ENCODE data around the gene CREBL2. TPM values are rescaled to one million over a fixed set of nuclear protein-coding genes. Genes with fewer than 3 reads are reported as not detected.

Gene CREBL2
- total RNA-seq, 1 experiment from 2014 or later = 17.8 TPM

DNA sequence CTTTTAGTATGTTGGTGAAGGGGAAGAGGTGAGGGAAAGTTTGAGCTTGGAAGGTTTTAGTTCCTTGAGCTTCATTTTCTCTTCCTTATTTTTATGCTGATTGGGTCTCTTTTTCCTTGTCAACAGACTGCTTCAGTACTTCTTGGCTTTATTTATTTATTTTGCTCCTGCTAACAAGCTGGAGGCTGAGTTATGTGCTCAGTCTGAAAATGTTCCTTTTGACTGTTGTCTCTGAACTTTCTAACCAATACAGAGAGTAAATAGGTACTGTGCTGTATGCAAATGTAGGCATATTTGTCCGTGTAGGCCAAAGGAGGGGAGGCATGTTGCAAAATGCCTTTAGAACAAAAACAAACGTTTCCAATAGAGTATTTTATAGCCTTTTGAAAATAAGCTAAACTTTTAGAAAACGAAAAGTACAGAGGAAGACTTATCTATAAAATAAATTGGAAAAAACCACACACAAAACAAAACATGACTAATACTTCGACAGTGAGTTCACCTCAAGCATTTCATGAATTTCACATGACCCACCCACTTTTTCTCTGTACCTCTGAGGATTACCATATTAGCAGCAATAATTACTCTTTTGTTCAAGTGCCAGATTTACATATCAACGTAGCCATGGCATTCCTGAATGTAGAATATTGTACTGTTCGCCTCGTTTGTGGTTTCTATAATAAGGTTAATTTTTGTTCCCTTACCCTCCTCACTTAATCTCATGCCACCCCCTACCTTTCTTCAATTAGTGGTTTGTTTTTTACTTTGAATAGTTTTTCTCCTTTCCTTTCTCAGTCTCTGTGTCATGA, 4.7 kb upstream of the CREBL2 start:
- Histone ChIP-seq H3K27me3 (replicated peaks; ENCODE audit: insufficient read depth, low read depth, low read length, poor library complexity) (no peaks in the 10 kb centered on the region), H3K4me3 (ENCODE audit: low read depth, low read length, poor library complexity, severe bottlenecking) (no peak overlapping the region), H3K9me3 (ENCODE audit: low read depth, low read length, poor library complexity, severe bottlenecking) (no peaks in the 10 kb centered on the region), H3K27ac (ENCODE audit: low read depth, low read length, poor library complexity, severe bottlenecking) (no peak overlapping the region), H3K36me3 (ENCODE audit: insufficient read depth, low read length, poor library complexity, severe bottlenecking) (no peaks in the 10 kb centered on the region), H3K4me1 (ENCODE audit: insufficient read depth, low read length, poor library complexity, severe bottlenecking) (no peaks in the 10 kb centered on the region)
- CTCF ChIA-PET = no interaction called here
- BruUV-seq (replicated peaks) = no TSS peak
- no peak for TF ChIP-seq EZH2 (IDR thresholded peaks at IDR 0.05; ENCODE audit: borderline replicate concordance, low read depth, low read length, poor library complexity, severe bottlenecking)
- TF ChIP-seq, protein P1, sequence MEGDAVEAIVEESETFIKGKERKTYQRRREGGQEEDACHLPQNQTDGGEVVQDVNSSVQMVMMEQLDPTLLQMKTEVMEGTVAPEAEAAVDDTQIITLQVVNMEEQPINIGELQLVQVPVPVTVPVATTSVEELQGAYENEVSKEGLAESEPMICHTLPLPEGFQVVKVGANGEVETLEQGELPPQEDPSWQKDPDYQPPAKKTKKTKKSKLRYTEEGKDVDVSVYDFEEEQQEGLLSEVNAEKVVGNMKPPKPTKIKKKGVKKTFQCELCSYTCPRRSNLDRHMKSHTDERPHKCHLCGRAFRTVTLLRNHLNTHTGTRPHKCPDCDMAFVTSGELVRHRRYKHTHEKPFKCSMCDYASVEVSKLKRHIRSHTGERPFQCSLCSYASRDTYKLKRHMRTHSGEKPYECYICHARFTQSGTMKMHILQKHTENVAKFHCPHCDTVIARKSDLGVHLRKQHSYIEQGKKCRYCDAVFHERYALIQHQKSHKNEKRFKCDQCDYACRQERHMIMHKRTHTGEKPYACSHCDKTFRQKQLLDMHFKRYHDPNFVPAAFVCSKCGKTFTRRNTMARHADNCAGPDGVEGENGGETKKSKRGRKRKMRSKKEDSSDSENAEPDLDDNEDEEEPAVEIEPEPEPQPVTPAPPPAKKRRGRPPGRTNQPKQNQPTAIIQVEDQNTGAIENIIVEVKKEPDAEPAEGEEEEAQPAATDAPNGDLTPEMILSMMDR (conservative IDR thresholded peaks at IDR 0.05; ENCODE audit: low read depth, low read length) = no peak
- DNase-seq (ENCODE audit: low spot score) = no peak
- intact Hi-C loops (cut with micrococcal nuclease; ENCODE audit: unreplicated experiment) = no loop called here
- POLR2A ChIA-PET (ENCODE audit: low non-redundant PET) = no interaction called here

DNA sequence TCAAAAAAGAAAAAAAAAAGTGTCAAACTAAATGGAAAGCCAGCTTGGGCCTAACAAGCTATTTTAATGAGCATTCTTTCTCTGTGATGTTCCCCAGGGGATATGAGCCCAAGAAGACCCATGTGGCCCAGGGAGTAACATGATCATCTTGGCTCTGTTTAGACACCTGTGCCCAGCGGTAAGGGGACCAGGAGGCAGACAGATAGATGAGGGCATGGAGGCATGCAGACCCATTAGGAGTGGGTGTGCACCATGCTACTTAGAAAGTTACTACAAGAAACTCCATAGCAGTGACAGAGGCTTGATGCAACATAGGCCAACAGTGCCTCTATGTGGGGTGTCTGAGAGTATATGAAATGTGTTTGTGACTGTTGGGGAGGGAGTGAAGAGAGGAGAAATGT, 3.1 kb upstream of the CREBL2 start:
- intact Hi-C loops (cut with micrococcal nuclease; ENCODE audit: unreplicated experiment) = no loop called here

DNA sequence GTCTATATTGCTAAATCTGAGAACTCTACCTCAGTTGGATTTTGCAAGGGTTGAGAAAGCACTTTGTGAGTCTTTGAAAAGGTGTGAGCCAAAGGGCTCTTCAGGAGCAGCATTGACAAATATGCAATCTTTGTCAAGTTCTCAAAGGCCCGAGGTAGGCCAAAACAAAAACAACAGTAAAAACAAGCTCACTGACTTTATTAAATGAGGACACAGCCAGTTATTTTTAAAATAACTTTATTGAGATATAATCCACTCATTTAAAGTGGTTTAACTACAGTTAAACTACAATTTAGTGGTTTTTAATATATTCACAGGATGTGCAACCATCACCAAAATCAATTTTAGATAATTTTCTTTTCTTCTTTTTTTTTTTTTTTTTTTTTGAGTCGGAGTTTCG, 2.0 kb upstream of the CREBL2 start:
- Histone ChIP-seq H3K27ac (ENCODE audit: low read depth, low read length, poor library complexity, severe bottlenecking) (no peak overlapping the region), H3K4me1 (ENCODE audit: insufficient read depth, low read length, poor library complexity, severe bottlenecking) (peaks cover 5% of the 10 kb centered on the region), H3K4me3 (ENCODE audit: low read depth, low read length, poor library complexity, severe bottlenecking) (no peak overlapping the region), H3K9me3 (ENCODE audit: low read depth, low read length, poor library complexity, severe bottlenecking) (no peaks in the 10 kb centered on the region), H3K36me3 (ENCODE audit: insufficient read depth, low read length, poor library complexity, severe bottlenecking) (no peaks in the 10 kb centered on the region), H3K27me3 (replicated peaks; ENCODE audit: insufficient read depth, low read depth, low read length, poor library complexity) (no peaks in the 10 kb centered on the region)
- TF ChIP-seq, protein P1 (conservative IDR thresholded peaks at IDR 0.05; ENCODE audit: low read depth, low read length) = no peak
- TF ChIP-seq EZH2 (IDR thresholded peaks at IDR 0.05; ENCODE audit: borderline replicate concordance, low read depth, low read length, poor library complexity, severe bottlenecking) = no peak
- intact Hi-C loops (cut with micrococcal nuclease; ENCODE audit: unreplicated experiment) = loop anchor here (2.0 to 5.0 kb wide), 2 partner anchors 47 to 93 kb away; no protein-coding TSS in a partner anchor
- no peak for DNase-seq (ENCODE audit: low spot score)
- ChIA-PET POLR2A (ENCODE audit: low non-redundant PET) (no interaction called here), CTCF (no interaction called here)
- no TSS peak for BruUV-seq (replicated peaks)

More for the DNA sequence above, 3.1 kb upstream of the CREBL2 start:
- Histone ChIP-seq H3K9me3 (ENCODE audit: low read depth, low read length, poor library complexity, severe bottlenecking) (no peaks in the 10 kb centered on the region), H3K36me3 (ENCODE audit: insufficient read depth, low read length, poor library complexity, severe bottlenecking) (no peaks in the 10 kb centered on the region), H3K4me1 (ENCODE audit: insufficient read depth, low read length, poor library complexity, severe bottlenecking) (peaks cover 5% of the 10 kb centered on the region), H3K27ac (ENCODE audit: low read depth, low read length, poor library complexity, severe bottlenecking) (no peak overlapping the region), H3K4me3 (ENCODE audit: low read depth, low read length, poor library complexity, severe bottlenecking) (no peak overlapping the region), H3K27me3 (replicated peaks; ENCODE audit: insufficient read depth, low read depth, low read length, poor library complexity) (no peaks in the 10 kb centered on the region)
- no TSS peak for BruUV-seq (replicated peaks)
- DNase-seq (ENCODE audit: low spot score) = peak; percentile 7
- POLR2A ChIA-PET (ENCODE audit: low non-redundant PET) = no interaction called here
- CTCF ChIA-PET = interaction anchor here (0.8 kb wide), 1 partner anchor 241 kb away, joined by 3 read pairs; no protein-coding TSS in a partner anchor
- TF ChIP-seq EZH2 (IDR thresholded peaks at IDR 0.05; ENCODE audit: borderline replicate concordance, low read depth, low read length, poor library complexity, severe bottlenecking) = no peak
- TF ChIP-seq, protein P1 (conservative IDR thresholded peaks at IDR 0.05; ENCODE audit: low read depth, low read length) = 0 out of 2 replicates have a peak, but pooled peaks have one; percentile 21
